Suprapubic skin (tissue), 4 donors: ENCODE results near the gene GFRA4. TPM values are rescaled to one million over a fixed set of nuclear protein-coding genes. Genes with fewer than 3 reads are reported as not detected.

ENCODE experiments used
- DNase-seq, 2 donors: peaks; one replicate each; pipeline ENCODE4 v3.0.0-alpha.2; 2019; ENCODE audit warnings: low spot score in 2 of 2
- H3K27ac ChIP-seq: fragments of 200-600 bp; sonication (generic); one replicate; pipeline ENCODE4 v1.5.1; 2019
- H3K27me3 ChIP-seq: fragments of 200-600 bp; sonication (generic); one replicate; pipeline ENCODE4 v1.5.1; 2019
- H3K36me3 ChIP-seq: fragments of 200-600 bp; sonication (generic); one replicate; pipeline ENCODE4 v1.5.1; 2019
- H3K4me1 ChIP-seq: fragments of 200-600 bp; sonication (generic); one replicate; pipeline ENCODE4 v1.5.1; 2019
- H3K4me3 ChIP-seq: fragments of 200-600 bp; sonication (generic); one replicate; pipeline ENCODE4 v1.5.1; 2019; ENCODE audit warnings: mild to moderate bottlenecking
- H3K9me3 ChIP-seq: fragments of 200-600 bp; sonication (generic); one replicate; pipeline ENCODE4 v1.5.1; 2019
- CTCF ChIP-seq, 2 donors: fragments of 200-600 bp in 1 of 2; fragments of 450-650 bp in 1 of 2; sonication (generic) in 1 of 2; IDR thresholded peaks; one replicate each; pipeline ENCODE4 v1.5.1; 2016 to 2019; ENCODE audit warnings: antibody characterized with exemption in 2 of 2, mild to moderate bottlenecking in 1 of 2, moderate library complexity in 1 of 2
- EP300 ChIP-seq: sonication (generic); formaldehyde crosslinking; IDR thresholded peaks from one replicate; pipeline ENCODE4 v1.6.1; 2017; ENCODE audit warnings: antibody characterized with exemption
- POLR2A ChIP-seq, 2 donors: fragments of 450-650 bp; IDR thresholded peaks; one replicate each; pipeline ENCODE4 v1.6.1; 2017; ENCODE audit warnings: antibody characterized with exemption in 2 of 2, mild to moderate bottlenecking in 2 of 2, moderate library complexity in 2 of 2
- POLR2AphosphoS5 ChIP-seq, 3 donors: sonication (generic); formaldehyde crosslinking; IDR thresholded peaks; one replicate each; pipeline ENCODE4 v1.6.1; 2017; ENCODE audit warnings: antibody characterized with exemption in 3 of 3
- WGBS: methylation state at CpG from one replicate; pipeline ENCODE4 v1.1.5; 2018; 5-methylcytosine and 5-hydroxymethylcytosine counted together
- total RNA-seq, 4 donors: library from RNA; depleted of rRNA; stranded (reverse); fragments of >200 nt; gene quantifications; one replicate each; pipeline ENCODE4 v1.1.0, GENCODE V29; 2016

GFRA4 gene
- total RNA-seq, 4 donors from 2014 or later: not detected

DNA sequence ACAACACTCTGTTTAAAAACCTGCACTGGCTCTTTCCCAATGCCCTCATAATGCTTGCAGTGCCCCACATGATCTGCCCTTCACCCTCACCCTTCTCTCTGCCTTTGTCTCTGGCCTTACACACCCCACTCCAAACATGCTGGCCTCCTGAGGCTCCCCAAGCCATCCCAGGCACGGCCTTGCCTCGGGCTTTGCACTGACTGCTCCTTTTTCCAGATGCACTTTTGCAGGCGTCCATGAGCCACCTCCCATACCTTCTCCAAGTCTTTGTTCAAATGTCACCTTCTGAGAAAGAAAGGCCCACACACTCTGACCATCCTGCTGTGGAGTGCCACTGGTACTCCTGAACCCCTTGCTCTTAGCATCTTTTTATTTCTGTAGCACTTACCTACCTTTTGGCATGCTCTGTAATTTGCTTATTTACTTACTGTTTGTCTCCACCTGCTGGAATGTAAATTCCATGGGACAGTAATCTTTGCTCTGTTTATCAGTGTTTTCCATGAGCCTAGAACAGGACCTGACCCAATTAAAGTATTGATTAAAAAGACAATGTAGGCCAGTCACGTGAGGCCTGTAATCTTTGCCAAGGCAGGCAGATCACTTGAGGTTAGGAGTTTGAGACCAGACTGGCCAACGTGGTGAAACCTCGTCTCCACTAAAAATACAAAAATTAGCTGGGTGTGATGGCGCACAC is 30.7 kb downstream of the GFRA4 start:
- Histone ChIP-seq H3K4me3 (no peak overlapping the region), H3K27ac (no peak overlapping the region), H3K9me3 (no peaks in the 10 kb centered on the region), H3K4me1 (no peaks in the 10 kb centered on the region), H3K27me3 (no peaks in the 10 kb centered on the region), H3K36me3 (peaks cover 18% of the 10 kb centered on the region)
- TF ChIP-seq POLR2AphosphoS5 (IDR thresholded peaks at IDR 0.05): no peak
- no peak for TF ChIP-seq EP300
- TF ChIP-seq CTCF (IDR thresholded peaks at IDR 0.05): no peak
- no peak for TF ChIP-seq POLR2A (IDR thresholded peaks at IDR 0.05)
- no peak for DNase-seq
- WGBS: 87% methylated on average over 7 of the region's 7 CpGs

- H3K36me3 ChIP-seq: peaks cover 25% of the 10 kb centered on the region
- H3K9me3 ChIP-seq: no peaks in the 10 kb centered on the region
- H3K4me3 ChIP-seq: no peak overlapping the region
- no peaks in the 10 kb centered on the region for H3K27me3 ChIP-seq
- H3K27ac ChIP-seq: no peak overlapping the region
- TF ChIP-seq POLR2A (IDR thresholded peaks at IDR 0.05) (no peak), CTCF (IDR thresholded peaks at IDR 0.05) (no peak), EP300 (no peak), POLR2AphosphoS5 (IDR thresholded peaks at IDR 0.05) (no peak)
- no peaks in the 10 kb centered on the region for H3K4me1 ChIP-seq
- 84% methylated on average over 5 of the region's 5 CpGs for WGBS
- DNase-seq: no peak
Observed at GRCh38 chr20:3631534-3631933, 31.7 kb downstream of the GFRA4 start.

GRCh38 chr20:3630429-3630828 is 32.8 kb downstream of the GFRA4 start:
- H3K27ac ChIP-seq: no peak overlapping the region
- H3K27me3 ChIP-seq: no peaks in the 10 kb centered on the region
- H3K36me3 ChIP-seq: peaks cover 27% of the 10 kb centered on the region
- WGBS: 96% methylated on average over 8 of the region's 8 CpGs
- TF ChIP-seq EP300: no peak
- TF ChIP-seq CTCF (IDR thresholded peaks at IDR 0.05): no peak
- TF ChIP-seq POLR2AphosphoS5 (IDR thresholded peaks at IDR 0.05): no peak
- TF ChIP-seq POLR2A (IDR thresholded peaks at IDR 0.05): no peak
- no peaks in the 10 kb centered on the region for H3K9me3 ChIP-seq
- no peak overlapping the region for H3K4me3 ChIP-seq
- DNase-seq: no peak
- no peaks in the 10 kb centered on the region for H3K4me1 ChIP-seq

DNA sequence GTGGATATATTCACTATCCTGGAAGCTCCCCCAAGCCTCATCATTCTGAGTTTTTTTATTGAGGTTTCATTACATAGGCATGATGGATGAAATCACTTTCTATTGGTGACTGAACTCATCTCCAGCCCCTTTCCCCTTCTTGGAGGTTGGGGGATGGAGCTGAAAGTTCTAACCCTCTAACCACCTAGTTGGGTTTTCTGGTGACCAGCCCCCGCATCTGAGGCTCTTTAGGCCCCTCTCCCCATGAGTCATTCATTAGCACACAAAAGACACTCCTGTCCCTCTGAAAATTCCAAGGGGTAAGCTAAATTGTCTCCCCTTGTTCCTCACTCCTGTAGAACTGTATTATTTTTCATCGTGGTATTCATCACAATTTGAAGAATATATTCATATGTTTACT is 33.3 kb downstream of the GFRA4 start:
- Histone ChIP-seq H3K9me3 (no peaks in the 10 kb centered on the region), H3K27me3 (no peaks in the 10 kb centered on the region), H3K27ac (no peak overlapping the region), H3K4me1 (no peaks in the 10 kb centered on the region), H3K36me3 (peaks cover 31% of the 10 kb centered on the region), H3K4me3 (no peak overlapping the region)
- 94% methylated on average over 2 of the region's 2 CpGs for WGBS
- DNase-seq: no peak
- TF ChIP-seq POLR2AphosphoS5 (IDR thresholded peaks at IDR 0.05): no peak
- no peak for TF ChIP-seq POLR2A (IDR thresholded peaks at IDR 0.05)
- TF ChIP-seq CTCF (IDR thresholded peaks at IDR 0.05): no peak
- no peak for TF ChIP-seq EP300

- no peak for DNase-seq
- Histone ChIP-seq H3K36me3 (peaks cover 40% of the 10 kb centered on the region), H3K4me1 (no peaks in the 10 kb centered on the region), H3K27ac (no peak overlapping the region), H3K9me3 (no peaks in the 10 kb centered on the region), H3K4me3 (no peak overlapping the region), H3K27me3 (no peaks in the 10 kb centered on the region)
- WGBS: 90% methylated on average over 16 of the region's 16 CpGs
- TF ChIP-seq CTCF (IDR thresholded peaks at IDR 0.05): no peak
- TF ChIP-seq POLR2AphosphoS5 (IDR thresholded peaks at IDR 0.05): no peak
- TF ChIP-seq POLR2A (IDR thresholded peaks at IDR 0.05): no peak
- no peak for TF ChIP-seq EP300
Observed at GRCh38 chr20:3628502-3629314, 34.5 kb downstream of the GFRA4 start.
